HEK293T (cell line): ENCODE data around the gene ANXA9.

ENCODE experiments used
- ARNT ChIP-seq: fragments of 450-650 bp; IDR thresholded peaks from 2 replicates; pipeline ENCODE4 v1.6.1; 2017; ENCODE audit warnings: mild to moderate bottlenecking
- BHLHE40 ChIP-seq: fragments of 450-650 bp; IDR thresholded peaks from 2 replicates; pipeline ENCODE4 v1.6.1; 2016; ENCODE audit warnings: mild to moderate bottlenecking, moderate library complexity, borderline replicate concordance
- FOXK2 ChIP-seq: fragments of 450-650 bp; IDR thresholded peaks from 2 replicates; pipeline ENCODE4 v1.6.1; 2016; ENCODE audit warnings: mild to moderate bottlenecking
- FOXM1 ChIP-seq: fragments of 450-650 bp; IDR thresholded peaks from 2 replicates; pipeline ENCODE4 v1.6.1; 2017; ENCODE audit warnings: mild to moderate bottlenecking, borderline replicate concordance
- HDGF ChIP-seq: fragments of 450-650 bp; IDR thresholded peaks from 2 replicates; pipeline ENCODE4 v1.6.1; 2017; ENCODE audit warnings: antibody characterized with exemption, borderline replicate concordance
- TARDBP ChIP-seq: fragments of 450-650 bp; IDR thresholded peaks from 2 replicates; pipeline ENCODE4 v1.6.1; 2016

DNA sequence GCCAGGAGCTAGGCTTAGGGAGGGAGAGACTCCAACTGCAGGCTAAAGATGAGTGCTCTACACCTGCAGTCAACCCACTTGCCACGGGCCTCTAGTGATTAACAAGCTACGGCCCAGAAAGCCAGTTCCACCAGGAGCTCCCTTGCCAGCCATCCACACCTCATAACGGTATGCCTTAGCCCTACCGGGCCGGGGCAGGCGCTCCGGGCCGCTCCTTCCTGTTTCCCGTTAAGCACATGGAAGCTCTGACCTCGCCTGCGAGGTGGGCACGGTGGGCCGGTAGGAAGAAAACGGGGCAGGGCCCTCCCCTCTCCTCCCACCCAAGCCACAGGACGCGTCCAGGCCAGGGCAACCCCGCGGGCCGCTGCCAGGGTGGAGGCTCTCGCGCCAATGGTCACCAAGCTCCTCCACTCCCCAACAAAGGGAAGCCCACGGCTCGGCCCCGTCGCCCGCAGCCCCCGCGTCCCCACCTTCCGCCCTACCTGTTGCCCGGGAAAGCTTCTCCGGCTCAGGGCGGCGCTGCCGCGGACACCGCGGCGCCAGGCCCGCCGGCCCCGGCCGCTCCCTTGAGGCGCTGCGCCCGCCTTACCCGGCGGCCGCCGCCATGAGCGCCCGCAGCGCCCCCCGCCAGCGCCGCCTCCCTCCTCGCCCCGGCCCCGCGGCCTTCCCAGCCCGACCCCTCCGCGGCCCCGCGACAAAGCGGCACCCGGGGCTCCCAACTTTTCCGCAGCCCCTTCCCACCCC lies 8.1 kb upstream of the ANXA9 start:
- TF ChIP-seq FOXM1: no peak
- TF ChIP-seq HDGF: no peak
- TF ChIP-seq ARNT: no peak
- TF ChIP-seq BHLHE40: no peak
- TF ChIP-seq FOXK2: no peak
- no peak for TF ChIP-seq TARDBP
